H1 (cell line): ENCODE data around the gene APLN. TPM values are rescaled to one million over a fixed set of nuclear protein-coding genes. Genes with fewer than 3 reads are reported as not detected.

Source experiments
- ASH2L ChIP-seq: fragments of 200-600, 300-600 bp; sonication (generic); IDR thresholded peaks from one replicate; pipeline ENCODE4 v1.7.1; 2017; ENCODE audit warnings: low read length
- CBX5 ChIP-seq: fragments of 300-800, 300-1000 bp; sonication (generic); IDR thresholded peaks from 2 replicates; pipeline ENCODE4 v1.7.1; 2016; ENCODE audit warnings: antibody characterized with exemption, low read length, low read depth
- JUN ChIP-seq: IDR thresholded peaks from 2 replicates; pipeline ENCODE4 v1.6.1; 2011; ENCODE audit warnings: low read depth, mild to moderate bottlenecking, improper control_type of control experiment, low read length
- POU5F1 ChIP-seq: IDR thresholded peaks from 2 replicates; pipeline ENCODE4 v1.6.1; 2011; ENCODE audit warnings: low read depth, mild to moderate bottlenecking, low read length, moderate library complexity
- RNF2 ChIP-seq: fragments of 200-900, 300-1000 bp; sonication (generic); IDR thresholded peaks from 2 replicates; pipeline ENCODE4 v1.7.1; 2016; ENCODE audit warnings: borderline replicate concordance, low read depth, mild to moderate bottlenecking, antibody characterized with exemption, low read length; ENCODE audit not compliant: poor library complexity, severe bottlenecking; ENCODE audit errors: missing control alignments
- SIX5 ChIP-seq: IDR thresholded peaks from 2 replicates; pipeline ENCODE4 v1.6.1; 2011; ENCODE audit warnings: mild to moderate bottlenecking, low read depth, low read length
- polyA plus RNA-seq, 7 experiments: library from polyadenylated mRNA; depleted of rRNA in 3 of 7; stranded (reverse) in 5 of 7; unstranded in 2 of 7; fragments of >200 nt in 5 of 7; fragments of 200-250 nt in 2 of 7; gene quantifications; 1 replicate in 5 of 7; 2 replicates in 1 of 7; 4 replicates in 1 of 7; pipeline versions ENCODE4 v1.2.1 to v1.2.3, GENCODE V29; 2011 to 2013; ENCODE audit warnings: missing spikeins in 2 of 7, mixed read lengths in 2 of 7
- total RNA-seq: library from RNA; stranded (reverse); fragmentation: NEBNext Ultra II Directional; extraction: Animal tissue kit (Norgen Biotek cat#: 25700); gene quantifications from 2 replicates; pipeline ENCODE4 v1.2.1, GENCODE V29; 2021

Gene APLN
- total and polyA plus RNA-seq, 2 of the 8 experiments (the other 6 are each of a cell fraction or from before 2014, with no cell fraction given), result 1.1 to 1.8 TPM

- TF ChIP-seq JUN, result no peak
- TF ChIP-seq ASH2L, result no peak
- no peak for TF ChIP-seq CBX5
- TF ChIP-seq RNF2, result no peak
- TF ChIP-seq POU5F1, result no peak
- no peak for TF ChIP-seq SIX5
These were observed 8.0 kb downstream of the APLN start (continued) for GRCh38 chrX:129646566-129647417.
